Stimulated activated CD4-positive, alpha-beta T cell treated with anti-CD3 and anti-CD28 coated beads, TNF-alpha, amount 100 ng/mL, for 1 hour (primary cell): ENCODE data around the gene RUBCNL.
A peak's percentile ranks its signal among the peaks of the same experiment; 100 is the strongest.

ENCODE experiments used
- DNase-seq, 3 donors: peaks; one replicate each; pipeline ENCODE4 v3.0.0-alpha.2; 2020; ENCODE audit warnings: low read depth in 3 of 3, low spot score in 1 of 3

RUBCNL gene

DNA sequence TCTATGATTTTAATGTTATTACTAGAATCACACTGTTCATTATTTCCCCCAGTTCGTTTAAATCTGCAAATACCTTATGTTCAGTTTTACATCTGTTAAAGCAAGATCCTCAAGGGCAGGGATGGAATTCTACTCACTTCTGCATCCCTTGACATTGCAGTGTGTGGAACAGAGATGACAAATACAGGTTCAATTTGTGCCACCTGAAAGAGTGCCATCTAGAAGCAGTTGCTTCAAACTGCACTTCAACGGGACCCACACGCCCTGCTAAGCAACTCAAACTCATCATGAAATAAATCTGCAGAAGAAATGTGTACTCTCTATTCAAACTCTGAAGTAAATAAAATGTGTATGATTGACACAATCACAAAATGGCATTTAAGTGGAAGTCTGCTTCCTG, 44.5 kb downstream of the RUBCNL start:
- no peak for DNase-seq

DNA sequence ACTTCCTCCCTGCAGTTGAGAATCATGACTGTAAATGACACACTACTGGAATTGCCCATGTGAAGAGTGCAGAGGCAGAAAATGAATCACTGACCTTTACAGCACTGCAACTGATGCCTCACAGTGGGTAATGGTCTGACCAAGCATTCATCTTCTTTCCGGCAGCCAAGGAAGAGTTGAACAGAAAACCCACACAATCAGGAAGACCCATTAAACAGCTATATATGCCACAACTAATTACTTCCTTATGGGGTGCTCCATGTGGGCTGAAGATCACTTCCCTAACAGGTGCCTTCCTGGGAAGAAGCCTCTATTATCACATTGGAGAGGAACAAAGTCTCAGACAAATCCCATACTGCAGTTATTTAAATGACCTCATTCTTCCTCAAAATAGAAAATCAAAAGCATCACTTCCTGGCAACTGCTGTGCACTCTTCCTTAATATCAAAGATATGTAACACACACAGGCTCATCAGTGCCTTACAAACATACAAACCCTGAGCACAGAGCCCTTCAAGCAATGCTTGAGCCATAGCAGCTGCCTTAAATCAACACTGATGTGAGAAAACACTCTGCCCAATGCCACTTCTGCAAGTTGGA, 45.8 kb downstream of the RUBCNL start:
- DNase-seq, result no peak

GRCh38 chr13:46340631-46341111, 46.4 kb downstream of the RUBCNL start:
- DNase-seq, result no peak

- DNase-seq, result no peak
These were observed 47.0 kb downstream of the RUBCNL start for GRCh38 chr13:46340011-46340410.

DNA sequence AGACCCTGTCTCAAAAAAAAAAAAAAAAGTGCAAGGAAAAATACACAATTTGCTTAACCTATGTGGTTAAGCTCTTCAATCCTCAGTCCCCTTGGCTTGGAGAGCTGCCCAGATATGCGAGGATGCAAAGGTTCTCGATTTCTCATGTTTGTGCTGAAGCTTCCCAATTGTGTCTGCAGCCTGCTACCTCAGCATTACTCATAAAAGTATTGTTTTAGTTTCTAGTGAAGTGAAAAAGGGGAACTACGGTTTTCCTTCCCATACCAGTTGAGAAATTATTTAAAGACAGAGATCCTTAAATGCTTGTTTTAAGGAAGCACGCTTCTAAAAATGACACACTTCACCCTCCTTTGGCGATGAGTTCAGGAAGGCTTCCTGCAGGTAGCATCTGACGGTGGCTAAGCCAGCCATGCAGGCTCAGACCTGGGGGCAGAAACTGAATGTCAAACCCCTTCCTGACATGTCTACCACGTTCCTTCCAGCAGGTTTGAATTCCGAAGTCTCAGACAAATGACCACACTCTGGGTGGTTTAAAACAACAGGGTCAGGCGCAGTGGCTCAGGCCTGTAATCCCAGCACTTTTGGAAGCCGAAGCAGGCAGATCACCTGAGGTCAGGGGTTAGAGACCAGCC, 47.9 kb downstream of the RUBCNL start:
- no peak for DNase-seq

DNA sequence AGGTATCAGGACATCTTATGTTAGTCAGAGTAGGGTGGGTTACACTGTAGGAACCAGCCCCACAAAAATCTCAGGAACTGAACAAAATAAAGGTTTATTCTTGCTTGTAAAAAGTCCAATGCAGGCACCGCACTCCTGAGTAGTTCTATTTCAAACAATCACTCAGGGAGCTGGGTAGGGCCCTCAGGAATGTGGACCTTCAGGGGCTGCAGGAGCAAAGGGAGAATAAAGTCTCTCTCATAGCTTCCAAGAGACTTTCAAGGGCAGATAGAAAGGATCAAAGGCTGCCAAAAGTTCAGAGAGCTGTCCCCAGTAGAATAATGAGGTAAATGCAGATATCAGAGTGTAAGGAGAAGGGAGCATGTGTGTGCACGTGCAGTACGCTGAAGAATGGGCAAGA, 49.4 kb downstream of the RUBCNL start:
- DNase-seq, result no peak

DNA sequence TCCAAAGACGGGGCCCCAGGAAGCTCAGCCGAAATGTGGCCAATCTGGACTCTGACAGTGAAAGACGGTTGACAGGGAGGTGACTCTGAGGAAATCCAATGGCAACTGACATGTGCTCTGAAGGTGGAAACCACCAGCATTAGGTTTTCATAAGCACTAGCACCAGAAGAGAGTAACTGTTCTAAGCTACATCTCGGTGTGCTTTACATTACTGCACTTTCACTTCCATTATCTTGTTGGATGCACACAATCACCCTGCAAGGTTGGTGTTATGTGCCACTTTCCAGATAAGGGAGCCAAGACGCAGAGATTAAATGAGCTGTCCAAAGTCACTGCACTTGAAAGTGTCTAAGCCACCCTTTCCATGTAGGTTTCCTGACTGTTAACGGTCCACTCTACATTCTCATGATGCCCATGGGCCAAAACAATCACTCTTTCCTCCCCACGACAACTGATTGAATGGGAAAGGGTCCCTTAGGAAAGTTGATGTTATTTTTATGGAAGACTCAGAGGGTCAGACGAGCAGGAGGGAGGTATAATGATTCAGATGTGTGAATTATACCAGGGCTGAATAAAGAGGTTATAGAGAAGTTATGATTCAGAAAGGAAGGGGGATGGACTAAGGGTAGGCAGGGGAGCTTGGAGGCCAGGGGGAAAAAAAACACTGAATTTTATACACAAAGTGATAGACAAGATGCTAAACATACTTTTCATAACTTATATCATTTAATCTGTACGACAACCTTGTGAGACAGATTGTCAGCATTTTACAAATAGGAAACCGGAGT, 52.8 kb downstream of the RUBCNL start:
- no peak for DNase-seq

DNA sequence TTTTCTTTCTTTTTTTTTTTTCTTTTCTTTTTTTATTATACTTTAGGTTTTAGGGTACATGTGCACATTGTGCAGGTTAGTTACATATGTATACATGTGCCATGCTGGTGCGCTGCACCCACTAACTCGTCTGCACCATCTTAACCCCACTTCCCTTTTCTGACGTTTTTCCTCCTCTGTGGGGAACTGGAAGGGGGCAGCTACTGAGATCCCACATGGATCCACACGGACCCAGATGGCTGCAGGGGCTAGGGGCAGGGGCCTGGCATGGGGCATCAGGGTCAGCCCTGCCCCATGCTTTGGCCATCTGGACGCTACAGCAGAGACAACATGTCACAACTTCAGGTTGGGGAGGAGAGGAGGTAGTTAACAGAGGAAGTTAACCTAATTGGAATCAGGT, 54.3 kb downstream of the RUBCNL start:
- DNase-seq, result no peak

DNA sequence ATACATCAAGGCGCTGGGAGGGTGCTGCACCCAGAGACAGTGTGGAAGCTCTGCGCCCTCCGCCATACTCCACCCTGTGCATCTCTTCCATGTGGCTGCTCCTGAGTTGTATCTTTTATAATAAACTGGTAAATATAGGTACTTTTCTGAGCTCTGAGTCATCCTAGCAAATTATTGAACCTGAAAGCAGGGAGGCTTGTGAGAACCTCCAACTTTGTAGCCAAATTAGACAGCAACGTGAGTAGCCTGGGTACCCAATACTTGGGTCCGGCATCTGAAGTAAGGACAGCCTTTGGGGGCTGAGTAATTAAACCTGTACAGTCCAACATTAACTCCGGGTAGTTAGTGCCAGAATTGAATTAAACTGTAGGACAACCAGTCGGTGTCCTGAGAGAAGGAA, 57.4 kb downstream of the RUBCNL start:
- DNase-seq, result no peak

GRCh38 chr13:46327246-46327645, 59.8 kb downstream of the RUBCNL start:
- DNase-seq, result no peak

GRCh38 chr13:46324976-46325375, 62.1 kb downstream of the RUBCNL start:
- no peak for DNase-seq

DNA sequence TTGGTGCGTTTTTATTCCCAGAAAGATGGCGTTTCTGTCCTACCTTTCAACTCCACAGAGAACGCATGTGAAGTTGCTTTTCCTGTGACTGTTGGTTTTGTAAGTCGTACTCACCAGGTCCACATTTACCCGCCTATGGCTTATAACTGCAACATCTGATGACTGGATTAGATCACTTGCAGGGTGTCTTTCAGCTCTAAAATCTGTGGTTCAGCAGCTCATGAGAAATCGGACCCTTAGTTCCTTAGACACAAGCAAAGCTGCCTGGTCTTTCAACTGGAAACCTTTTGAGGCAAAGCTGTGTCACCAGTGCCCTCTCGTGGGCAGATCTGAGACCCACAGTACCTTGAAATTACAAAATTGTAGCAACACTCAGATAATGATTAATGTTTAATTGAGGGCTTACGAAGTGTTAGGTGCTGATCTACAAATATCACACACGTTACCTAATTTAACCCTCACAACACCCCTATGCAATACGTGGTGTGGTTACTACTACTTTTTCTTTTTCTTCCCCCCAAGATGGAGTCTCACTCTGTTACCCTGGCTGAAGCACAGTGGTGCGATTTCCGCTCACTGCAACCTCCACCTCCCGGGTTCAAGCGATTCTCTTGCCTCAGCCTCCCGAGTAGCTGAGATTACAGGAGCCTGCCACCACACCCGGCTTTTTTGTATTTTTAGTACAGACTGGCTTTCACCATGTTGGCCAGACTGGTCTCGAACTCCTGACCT, 65.4 kb downstream of the RUBCNL start:
- peak; percentile 30 to 55 (median 35) for DNase-seq

GRCh38 chr13:46320821-46321220, 66.2 kb downstream of the RUBCNL start:
- no peak for DNase-seq

- no peak for DNase-seq
These were observed 66.6 kb downstream of the RUBCNL start for GRCh38 chr13:46320406-46320805.

DNA sequence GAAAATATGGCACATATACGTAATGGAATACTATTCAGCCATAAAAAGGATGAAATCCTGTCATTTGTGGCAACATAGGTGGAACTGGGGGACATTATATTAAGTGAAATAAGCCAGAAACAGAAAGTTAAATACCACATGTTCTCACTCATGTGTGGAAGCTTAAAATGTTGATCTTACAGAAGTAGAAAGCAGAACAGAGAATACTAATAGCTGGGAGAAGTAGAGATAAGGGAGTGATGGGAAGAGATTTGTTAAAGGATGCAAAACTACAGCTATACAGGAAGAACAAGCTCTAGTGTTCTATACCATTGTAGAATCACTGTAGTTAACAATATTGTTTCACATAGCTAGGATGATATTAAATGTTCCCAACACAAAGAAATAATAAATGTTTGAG, 68.1 kb downstream of the RUBCNL start:
- no peak for DNase-seq

- no peak for DNase-seq
These were observed 69.9 kb downstream of the RUBCNL start for GRCh38 chr13:46317120-46317519.

- no peak for DNase-seq
These were observed 71.5 kb downstream of the RUBCNL start for GRCh38 chr13:46315491-46316075.

DNA sequence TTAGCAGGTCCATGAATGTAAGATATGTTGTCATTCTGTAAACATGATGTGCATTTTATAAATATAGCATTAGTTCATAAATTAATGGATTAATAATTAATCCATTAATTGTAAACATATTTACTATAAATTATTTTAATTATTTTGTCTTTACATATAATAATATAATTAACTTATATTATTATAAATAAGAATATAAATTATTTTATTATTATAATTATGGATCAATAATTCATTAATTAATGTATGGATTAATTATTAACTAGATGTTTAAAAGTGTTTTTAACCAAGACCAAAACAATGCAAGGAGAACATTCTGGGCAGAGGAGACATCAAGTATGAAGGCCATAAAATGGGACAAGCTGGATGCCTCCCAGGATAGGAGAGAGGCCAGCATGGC, 72.0 kb downstream of the RUBCNL start:
- DNase-seq, result no peak

GRCh38 chr13:46314587-46314986, 72.5 kb downstream of the RUBCNL start:
- no peak for DNase-seq

DNA sequence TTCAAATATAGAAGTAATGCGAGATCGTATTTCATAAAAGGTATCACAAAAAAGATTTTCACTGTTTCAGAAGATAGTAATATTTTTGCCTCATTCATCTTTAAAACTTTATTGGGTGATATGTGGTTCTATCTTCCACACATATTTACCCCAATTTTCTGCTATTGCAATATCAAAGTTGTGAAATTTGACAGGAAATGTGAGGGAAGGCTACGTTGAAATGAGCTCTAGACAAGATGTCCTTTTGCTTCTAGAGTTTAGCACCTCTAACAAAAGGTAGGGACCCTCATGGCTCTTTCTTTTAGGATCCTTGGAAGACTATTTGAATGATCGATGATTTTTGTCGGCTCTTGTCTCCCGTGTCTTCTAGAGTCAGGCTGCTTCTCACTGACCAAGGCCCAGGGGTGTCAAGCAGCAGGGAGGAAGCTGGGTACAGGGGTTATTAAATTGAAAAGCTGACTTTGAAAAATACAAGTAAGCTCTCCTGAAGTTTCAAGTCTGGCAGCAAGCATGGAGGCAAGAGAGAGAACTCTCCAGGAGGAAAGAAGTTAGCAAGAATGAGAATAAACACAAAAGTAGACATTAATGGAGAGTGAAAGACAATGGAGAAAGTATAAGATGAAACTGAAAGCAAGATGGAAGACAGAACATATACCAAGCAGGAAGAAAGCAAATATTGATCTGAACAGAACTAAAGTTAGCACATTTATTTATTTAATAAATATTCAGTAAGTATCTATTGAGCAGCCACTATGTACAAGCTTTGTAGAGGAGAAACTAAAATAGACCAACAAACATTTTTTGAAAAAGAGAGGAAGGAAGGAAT, 73.4 kb downstream of the RUBCNL start:
- no peak for DNase-seq
